HG02973 (cell line): ENCODE data around the gene ZNF445.
"Not testable (repeated sequence)": the region's sequence is repeated elsewhere in the genome, so short reads cannot be mapped to it uniquely, and the experiment has no call there.

ENCODE experiments used
- ATAC-seq: cut with Tn5 transposase; IDR thresholded peaks from one replicate; pipeline ENCODE4 v1.9.1; 2021; ENCODE audit warnings: moderate library complexity; ENCODE audit not compliant: unreplicated experiment

ZNF445 gene

GRCh38 chr3:44409640-44410410, 67.6 kb downstream of the ZNF445 start:
- ATAC-seq = no peak

GRCh38 chr3:44402548-44402947, 74.9 kb downstream of the ZNF445 start:
- no peak for ATAC-seq

- ATAC-seq = no peak
Observed at GRCh38 chr3:44400771-44401170, 76.7 kb downstream of the ZNF445 start.

GRCh38 chr3:44398853-44399252, 78.6 kb downstream of the ZNF445 start:
- no peak for ATAC-seq

- ATAC-seq = not testable (repeated sequence)
Observed at GRCh38 chr3:44398271-44398670, 79.2 kb downstream of the ZNF445 start.

- no peak for ATAC-seq
Observed at GRCh38 chr3:44396200-44397171, 81.0 kb downstream of the ZNF445 start.

- no peak for ATAC-seq
Observed at GRCh38 chr3:44395714-44396113, 81.8 kb downstream of the ZNF445 start.

- no peak for ATAC-seq
Observed at GRCh38 chr3:44392489-44392888, 85.0 kb downstream of the ZNF445 start.

GRCh38 chr3:44387404-44387803, 90.1 kb downstream of the ZNF445 start:
- no peak for ATAC-seq
